ENCODE measurements around the gene PLCL1.
A peak's percentile ranks its signal among the peaks of the same experiment; 100 is the strongest.

Gene PLCL1

DNA sequence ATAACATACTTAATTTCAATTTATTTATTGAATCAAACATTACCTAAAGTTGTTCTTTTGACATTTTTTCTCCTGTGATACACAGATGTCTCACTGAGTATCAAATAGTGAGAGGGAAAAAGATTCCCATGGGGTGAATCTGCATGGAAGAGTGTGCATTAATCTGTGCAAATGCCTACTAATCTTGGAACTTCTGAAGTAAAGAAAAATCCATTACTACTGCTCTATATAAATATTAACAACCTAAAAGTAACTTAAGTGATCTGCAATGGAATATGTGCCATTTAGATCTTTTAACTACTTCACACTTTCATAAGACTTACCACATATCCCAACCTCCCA, 125.5 kb downstream of the PLCL1 start:
- DNase-seq: no peak

DNA sequence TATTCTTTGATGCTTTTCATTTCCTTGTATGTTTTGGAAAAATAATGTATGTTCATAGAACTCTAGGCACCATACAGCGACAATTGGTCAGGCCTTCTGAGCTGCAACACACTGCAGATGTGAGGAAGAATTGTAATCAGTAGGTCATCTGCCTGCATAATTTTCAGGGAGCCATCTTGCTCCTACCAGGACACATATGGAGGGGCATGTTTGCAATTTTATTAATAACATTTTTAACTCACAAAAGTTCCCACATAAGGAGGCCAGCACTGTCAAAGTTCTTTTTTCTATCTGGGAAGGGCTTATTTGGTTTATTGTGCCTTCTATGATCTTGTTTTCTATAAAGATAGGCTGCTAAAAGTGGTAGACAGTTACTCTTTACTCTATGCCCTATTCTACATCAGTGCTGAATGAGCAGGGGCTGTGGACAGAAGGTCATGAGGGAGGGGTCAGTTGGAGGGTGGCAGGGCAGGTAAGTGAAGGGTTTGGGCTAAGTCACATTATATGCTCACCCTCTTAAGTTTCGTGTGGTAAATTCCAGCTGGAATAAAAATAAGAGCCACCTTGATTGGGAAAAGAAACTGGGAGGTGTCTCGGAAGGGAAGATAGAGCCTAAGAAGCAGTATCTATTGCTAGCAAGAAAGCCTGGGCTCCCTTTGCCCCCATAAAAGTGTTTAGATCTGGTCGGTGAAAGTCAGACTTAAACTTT, 126.3 kb downstream of the PLCL1 start:
- no peak for DNase-seq

DNA sequence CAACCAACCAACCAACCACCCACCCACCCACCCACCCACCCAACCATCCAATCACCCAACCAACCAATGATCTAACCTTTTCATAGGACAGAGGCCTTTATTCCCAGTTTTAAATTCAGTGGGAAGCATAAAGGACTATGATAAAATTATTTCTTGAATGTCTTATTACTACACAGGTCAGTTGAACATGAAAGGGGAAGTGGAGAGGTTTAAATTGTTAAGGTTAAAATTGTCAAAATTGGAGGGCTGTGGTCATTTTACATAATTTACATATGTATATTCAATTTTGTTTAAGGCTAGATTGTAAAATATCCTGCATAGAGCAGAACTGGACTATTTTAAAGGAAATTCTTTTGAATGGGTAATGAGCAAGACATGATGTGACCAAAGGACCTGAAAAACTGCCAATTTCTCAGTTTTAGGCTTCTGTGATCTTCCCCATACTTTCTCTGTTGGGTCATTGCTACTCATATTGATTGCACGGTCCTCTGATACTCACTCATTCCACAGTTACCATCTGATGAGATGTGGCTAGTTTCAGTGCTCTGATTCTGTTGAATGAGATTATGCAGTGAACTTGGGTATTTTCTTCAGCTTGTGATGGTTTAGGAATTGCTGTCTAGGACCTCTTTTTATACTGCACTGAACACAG, 127.4 kb downstream of the PLCL1 start:
- no peak for DNase-seq

DNA sequence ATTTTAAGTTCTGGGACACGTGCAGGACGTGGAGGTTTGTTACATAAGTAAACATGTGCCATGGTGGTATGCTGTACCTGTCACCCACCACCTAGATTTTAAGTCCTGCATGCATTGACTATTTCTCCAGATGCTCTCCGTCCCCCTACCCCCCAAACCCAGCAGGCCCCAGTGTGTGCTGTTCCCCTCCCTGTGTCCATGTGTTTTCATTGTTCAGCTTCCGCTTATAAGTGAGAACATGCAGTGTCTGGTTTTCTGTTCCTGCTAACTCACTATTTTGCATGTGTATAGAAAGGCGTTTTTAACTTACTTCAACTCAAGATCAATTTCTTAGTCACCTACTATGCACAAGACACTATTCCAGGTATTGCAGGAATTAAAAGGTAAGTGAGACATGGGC, 128.0 kb downstream of the PLCL1 start:
- DNase-seq: no peak

DNA sequence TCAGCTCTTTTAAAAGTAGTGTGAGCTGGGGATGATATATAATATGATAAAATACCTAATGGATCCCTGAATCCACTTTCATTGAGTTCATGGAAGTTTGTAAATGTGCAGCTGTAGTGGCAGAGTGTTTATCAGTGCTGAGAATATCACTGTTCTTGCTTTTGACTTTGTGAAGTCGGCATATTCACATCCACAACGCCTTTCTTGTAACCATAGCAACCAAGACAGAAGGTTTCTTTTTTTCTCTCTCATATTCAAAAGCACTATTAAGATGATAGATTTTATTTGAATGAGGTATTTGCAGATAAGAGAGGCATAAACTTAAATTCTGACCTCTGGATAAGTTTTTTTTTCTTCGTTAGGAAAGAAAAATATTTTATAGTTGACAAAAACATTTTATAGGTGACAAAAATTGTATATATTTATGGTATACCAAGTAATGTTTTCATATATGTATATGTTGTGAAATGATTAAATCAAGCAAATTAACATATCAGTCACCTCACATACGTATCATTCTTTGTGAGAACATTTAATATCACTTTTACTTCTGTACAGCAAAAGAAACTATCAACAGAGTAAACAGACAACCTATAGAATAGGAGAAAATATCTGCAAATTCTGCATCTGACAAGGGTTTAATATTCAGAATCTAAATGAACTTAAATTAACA, 130.0 kb downstream of the PLCL1 start:
- DNase-seq: no peak

DNA sequence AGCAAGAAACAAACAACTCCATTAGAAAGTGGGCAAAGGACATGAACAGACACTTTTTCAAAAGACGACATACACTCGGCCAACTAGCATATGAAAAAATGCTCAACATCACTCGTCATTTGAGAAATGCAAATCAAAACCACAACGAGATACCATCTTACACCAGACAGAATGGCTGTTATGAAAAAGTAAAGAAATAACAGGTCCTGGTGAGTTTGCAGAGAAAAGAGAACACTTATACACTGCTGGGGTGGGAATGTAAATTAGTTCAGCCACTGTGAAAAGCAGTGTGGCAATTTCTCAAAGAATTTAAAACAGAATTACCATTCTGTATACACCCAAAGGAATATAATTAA, 130.5 kb downstream of the PLCL1 start:
- no peak for DNase-seq

DNA sequence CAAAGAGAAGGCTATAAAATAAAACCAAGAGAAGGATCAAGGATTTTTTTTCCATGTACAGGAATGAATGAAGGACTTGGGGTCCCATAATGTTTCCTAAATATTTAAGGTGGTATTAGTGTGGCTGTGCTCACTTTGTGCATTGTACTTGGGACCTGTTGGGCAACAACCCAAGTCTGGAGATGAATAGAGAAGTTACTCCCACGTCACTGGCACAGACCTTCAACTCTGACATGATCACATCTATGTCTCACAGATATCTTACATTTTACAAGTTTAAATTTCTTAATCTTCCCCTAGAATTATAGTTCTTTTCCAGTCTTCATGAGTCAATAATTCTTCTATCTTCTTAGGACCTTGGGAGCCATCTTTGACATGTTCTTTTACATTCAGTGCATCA, 133.4 kb downstream of the PLCL1 start:
- no peak for DNase-seq

DNA sequence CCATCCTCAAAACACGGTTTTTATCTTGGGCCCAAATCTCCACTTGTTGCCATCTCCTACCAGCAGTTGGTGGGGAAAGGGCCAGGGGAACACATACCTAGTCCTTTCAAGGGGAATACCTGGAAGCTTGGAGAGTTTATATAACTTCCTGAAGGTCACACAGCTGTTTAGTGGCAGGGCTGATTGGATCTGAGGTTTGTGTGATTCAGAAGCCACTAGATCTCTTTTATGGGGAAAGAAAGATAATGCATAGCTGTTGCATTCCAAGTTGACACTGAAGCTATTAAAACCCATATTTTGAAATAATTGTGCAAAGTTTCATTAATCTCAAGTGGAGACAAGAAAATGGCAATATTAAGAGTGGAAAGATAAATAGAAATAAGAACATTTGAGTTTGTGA, 134.2 kb downstream of the PLCL1 start:
- no peak for DNase-seq

DNA sequence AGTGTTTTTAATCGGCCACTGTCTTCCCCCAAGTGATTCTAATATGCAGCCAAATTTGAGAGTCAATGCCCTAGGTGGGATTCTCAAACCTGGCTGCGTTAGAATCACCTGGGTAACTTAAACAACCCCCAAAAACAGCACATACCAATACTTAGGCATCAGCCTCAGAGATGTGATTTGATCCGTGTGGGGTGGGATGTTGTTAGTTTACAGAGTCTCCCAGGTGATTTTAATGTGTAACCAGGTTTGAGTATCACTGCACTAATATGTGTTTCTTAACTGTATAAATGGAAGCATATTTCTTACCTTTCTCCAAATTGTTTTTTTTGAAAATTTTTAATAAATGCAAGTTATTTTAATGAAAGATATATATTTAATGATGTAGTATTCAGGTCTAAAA, 135.4 kb downstream of the PLCL1 start:
- no peak for DNase-seq

DNA sequence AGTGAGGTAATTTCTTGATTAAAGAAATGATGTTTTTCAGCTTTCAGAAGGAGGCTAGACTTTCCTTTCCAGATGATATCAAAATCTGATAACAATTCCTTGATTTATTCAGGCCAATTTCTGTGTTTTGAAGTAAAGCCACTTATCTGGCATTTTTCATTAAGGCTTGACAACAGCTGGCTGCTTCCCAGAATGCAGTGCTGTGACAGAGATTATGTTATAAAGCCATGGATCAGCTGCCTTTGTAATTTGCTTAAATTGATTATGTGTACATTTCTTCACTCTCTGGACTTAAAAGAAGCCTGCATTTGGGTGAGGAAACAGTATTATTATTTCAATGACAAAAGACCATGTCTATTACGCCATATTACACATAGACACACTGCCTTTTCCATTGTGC, 136.0 kb downstream of the PLCL1 start:
- DNase-seq: no peak

DNA sequence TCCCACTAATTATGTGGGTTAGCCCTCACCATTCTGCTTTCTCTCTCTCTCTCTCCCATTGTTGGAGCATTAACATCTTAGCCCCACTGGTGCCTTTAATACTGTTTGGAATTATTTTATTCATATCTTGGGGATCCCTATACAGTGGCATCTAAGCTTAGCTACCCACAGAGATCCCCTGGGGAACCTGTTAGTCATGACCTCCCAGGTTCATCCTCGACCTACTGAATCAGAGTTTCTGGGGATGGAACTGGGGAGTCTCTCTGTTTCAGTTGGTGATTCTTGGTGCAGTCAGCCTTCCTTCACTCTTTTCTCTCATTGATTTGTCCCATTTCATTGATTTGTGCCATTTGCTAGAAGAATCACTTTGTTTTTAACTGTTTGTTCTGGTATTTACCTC, 137.3 kb downstream of the PLCL1 start:
- DNase-seq: no peak

DNA sequence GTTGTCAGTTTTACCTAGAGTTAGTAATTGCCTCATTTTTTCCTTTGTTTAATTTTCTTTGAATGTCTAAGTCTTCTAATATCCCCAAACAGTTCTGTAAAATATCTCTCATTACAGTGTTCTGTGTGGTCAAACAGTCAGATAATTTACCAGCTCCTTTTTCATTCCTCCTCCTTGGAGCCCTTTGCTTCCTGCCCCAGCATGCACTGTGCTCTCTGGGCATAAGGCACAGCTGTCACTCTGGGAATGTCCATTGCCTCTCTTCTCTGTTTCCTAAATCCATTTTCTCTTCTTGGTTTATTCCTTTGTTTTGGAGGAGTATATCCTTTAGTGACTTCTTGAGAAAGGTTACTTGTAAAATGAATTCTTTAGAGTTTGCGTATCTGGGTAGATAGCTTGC, 139.3 kb downstream of the PLCL1 start:
- DNase-seq: no peak

DNA sequence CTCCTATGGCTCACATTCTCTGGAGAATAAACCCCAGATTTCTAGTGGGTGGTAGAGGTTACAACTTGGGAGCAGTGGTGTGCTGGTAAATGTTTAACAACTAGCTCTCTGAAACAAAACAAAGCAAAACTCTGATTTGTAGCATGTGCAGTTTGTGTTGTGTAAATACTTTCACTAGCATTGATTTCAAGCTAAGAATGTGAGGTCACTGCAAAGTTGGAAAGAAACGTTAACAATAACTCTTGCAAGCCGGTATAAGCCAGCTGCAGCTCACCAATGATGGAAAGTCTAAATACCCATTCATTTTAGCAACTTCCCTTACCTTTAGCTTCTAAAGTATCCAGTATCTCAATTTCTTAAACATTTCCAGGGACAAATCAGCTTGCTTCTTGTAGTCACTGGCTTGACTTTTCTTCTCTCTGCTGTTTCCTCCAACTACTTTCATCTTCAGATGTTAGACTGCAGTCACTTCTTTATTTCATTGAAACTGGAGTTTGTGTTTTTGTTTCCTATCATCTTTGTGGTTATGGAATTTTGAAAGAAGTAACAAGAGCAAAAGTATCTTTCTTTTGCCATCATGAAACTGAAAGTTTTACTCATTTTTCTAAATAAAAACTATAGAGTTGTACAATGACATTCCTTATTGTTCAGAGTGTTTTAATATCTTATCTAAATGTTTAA, 140.2 kb downstream of the PLCL1 start:
- DNase-seq: no peak

DNA sequence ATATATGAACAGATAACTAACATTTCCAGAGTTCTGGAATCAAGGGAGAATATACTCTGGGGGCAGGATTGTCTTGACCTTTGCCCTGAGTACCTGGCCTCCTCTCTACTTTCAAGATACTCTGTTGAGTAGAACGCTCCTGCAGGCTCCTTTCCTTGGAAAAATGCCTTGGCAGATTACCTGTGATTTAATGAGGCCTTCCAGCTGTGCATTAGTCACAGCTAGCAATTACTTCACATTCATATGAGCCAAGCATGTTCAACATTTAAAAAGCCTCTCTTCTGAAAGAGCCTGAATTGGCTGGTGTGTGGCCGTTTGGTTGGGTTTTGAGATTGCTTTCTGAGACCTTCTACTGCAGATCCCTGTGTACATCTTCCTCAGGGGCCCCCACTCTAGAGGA, 142.2 kb downstream of the PLCL1 start:
- peak; percentile 5 for DNase-seq

DNA sequence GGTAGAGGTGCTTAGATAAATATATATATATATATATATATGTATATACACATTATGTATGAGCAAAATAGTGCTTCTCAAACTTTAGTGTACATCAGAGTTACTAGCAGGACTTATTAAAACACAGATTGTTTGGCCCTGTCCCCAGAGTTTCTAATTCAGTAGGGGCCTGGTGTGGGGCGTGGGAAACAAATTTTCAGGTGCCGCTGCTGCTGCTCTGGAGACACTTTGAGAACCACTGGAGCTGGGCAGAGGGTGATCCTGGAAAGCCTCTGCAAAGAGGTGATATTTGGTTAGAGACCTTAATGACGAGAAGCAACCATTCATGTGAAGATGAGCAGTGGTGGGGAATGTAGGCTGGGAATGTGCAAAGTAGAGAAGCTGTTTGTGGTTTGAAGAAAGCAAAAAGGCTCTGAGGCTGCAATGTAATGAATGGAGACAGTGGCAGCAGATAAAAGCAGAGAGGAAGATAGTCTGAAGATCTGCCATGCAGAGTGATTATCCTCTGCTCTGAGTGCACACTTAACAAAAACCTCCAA, 142.9 kb downstream of the PLCL1 start:
- no peak for DNase-seq

DNA sequence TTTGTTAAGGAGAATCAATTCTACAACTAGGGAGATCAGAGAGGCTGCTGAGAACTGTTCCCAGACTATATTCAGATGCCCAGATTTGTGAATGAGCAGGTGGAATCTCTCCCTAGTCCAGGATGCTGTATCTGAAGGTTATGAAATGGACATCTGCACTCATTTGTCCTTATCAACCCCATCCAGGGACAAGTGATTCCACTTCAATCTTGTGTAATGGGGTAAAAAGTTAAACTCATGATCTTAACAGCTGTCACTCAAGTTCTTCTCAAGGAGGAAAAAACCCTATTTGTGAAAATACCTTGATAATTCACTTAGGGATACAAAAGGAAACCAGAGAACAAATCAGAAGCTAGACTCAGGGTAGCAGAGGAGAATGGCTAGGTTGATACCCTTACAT, 144.8 kb downstream of the PLCL1 start:
- no peak for DNase-seq

DNA sequence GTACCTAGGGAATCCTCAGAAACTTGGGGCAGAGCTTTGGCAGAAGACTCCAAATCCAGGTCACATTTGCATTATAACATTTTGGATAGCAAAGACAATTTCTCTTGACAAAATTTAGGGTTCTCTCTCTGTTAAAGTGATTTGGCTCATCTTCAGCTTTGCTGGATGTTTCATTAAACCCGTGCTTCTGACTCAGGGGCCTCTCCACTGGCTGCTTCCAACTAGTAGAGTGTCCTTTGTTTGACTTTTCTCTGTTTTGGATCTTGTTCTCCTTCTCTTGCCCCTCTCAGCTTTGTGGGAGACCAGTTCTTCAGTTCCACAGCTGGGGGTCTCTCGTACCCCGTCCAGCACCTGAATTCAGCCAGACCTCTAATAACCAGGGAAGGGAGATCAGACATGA, 145.6 kb downstream of the PLCL1 start:
- DNase-seq: no peak

DNA sequence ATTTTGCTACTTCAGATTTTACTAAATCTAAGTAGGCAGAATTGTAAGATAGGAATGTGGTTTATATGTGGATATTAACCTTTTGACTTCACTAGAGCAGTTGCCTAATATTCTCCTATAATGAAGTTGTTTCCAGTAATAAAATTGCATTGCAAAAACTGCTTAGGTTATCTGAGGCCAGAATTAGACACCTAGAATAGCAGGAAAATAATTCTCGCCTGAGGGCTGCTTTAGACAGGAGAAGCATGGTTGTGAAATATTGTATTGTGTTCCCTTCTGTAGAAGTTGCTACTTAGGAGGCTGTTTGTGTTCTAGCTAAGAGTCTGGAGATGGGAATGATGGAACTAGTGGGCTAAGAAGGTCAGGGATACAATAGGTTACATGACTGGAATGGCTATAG, 146.3 kb downstream of the PLCL1 start:
- no peak for DNase-seq

DNA sequence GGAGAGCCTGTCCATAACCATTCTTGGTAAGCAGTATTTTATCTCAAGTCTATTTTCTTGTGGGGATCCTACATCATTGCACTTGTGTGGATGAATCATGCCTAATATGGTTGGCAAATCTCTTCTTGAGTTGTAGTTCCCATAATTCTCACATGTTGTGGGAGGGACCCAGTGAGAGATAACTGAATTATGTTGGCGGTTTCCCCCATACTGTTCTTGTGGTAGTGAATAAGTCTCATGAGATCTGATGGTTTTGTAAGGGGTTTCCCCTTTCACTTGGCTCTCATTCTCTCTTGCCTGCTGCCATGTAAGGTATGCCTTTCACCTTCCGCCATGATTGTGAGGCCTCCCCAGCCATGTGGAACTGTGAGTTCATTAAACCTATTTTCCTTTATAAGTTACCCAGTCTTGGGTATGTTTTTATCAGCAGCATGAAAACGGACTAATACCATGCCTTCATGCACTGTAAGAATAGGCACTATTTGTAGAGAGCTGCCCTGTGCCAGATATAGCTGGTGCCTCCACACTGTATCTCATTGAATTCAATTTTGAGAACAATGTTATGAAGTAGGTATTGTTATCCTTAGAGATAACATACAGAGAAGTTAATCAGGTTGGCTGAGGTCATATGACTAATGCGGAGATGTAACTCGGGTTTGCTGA, 148.3 kb downstream of the PLCL1 start:
- no peak for DNase-seq

DNA sequence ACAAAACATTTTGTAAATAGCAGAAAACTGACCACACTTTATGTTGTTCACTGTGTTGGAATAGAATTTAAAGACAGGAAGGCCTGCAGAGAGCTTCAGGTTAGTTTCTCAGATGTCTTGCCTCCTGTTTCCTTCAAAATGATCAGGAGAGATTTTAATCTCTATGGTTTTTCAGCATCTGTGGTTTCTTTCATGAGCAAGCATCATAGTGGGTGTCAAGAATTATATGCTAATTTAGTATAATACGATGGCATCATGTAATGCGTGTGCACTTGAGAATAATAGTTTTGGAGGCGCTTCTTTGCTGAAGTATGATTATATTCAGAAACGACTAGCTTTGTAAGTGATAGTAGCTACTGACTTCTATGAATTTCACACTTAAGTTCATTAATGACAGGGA, 149.9 kb downstream of the PLCL1 start:
- DNase-seq: no peak

DNA sequence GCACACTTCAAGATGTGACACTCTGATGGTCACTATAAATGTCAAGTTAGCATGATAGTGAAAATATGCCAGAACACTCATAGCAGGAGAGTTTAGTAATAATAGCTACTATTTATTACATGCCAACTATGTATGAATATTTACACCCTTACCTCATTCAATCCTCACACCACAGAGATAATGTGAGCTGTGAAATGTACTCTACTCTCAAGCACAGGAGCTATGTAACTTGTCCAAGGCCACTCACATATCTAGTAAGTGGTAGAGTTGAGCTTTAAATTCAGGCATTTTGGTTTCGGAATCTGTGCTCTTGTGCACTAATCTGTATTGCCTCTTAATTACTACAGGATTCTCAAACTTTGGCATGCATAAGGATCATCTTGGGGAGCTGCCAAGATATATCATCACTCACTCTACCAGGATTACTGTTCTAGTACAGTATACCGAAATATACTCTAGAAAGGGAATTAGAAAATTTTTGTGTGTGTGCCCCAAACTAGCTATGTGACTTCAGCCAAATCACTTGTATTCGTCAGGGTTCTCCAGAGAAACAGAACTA, 154.3 kb downstream of the PLCL1 start:
- DNase-seq: no peak

DNA sequence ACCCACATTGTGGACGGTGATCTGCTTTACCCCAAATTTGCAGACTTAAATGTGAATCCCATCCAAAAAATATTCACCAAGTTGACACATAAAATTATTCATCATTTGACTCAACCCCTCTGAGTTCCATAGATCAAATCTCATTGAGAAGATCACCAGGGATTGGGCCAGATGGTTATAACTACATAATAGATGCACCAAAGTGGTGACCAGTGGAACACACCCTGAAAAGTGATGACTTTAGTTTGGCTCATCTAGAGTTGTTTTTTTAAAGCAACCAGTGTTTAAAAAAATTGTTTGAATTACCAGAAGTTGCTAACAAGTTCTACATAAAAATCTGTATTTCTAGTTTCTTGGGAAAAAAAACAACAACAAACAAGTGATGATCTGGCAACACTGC, 155.0 kb downstream of the PLCL1 start:
- DNase-seq: no peak

DNA sequence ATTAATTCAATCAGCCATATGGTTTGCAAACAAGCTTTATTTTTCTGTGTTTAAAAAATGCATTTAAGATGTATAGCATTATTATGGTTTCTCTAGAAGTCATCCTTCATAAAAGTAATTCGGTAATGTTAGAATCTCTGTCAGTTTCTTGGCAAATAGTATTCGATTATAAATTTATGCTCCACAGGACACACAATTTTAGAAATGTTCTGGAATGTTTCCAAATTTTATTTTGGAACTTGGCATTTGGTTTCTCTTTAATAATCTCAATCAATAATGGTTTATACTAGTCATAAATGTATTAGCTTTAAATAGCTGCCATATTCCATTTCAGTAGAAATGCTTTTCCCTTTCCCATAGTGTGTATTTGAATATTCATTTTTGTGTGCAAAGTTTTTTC, 156.4 kb downstream of the PLCL1 start:
- DNase-seq: no peak
